ENCODE results near the gene PRSS48. TPM values are rescaled to one million over a fixed set of nuclear protein-coding genes. Genes with fewer than 3 reads are reported as not detected.

PRSS48 gene
- total RNA-seq, 1 experiment from 2014 or later: not detected

GRCh38 chr4:151304226-151304625, 27.3 kb downstream of the PRSS48 start:
- Mint-ChIP-seq H3K4me3 (no peak overlapping the region), H3K4me1 (peaks cover 27 to 29% of the 10 kb centered on the region in 2 experiments), H3K9me3 (no peaks in the 10 kb centered on the region), H3K36me3 (ENCODE audit: insufficient read depth in 1 of 3, low read depth in 3 of 3) (peaks cover 4 to 9% (median 9%) of the 10 kb centered on the region in 3 experiments; a peak in 5 of 7 replicates), H3K27me3 (ENCODE audit: low read depth) (no peaks in the 10 kb centered on the region), H3K27ac (peak overlapping the region in 2 of 3 experiments; percentile 17 to 62; a peak in 2 of 7 replicates)
- Histone ChIP-seq H3K9me3 (ENCODE audit: control insufficient read depth, low read depth, low read length) (no peaks in the 10 kb centered on the region), H3K4me1 (ENCODE audit: insufficient read depth, low read length) (peaks cover 6% of the 10 kb centered on the region; the same call in 1 of the 2 replicates), H2BK5ac (ENCODE audit: insufficient read length, low read length) (no peak overlapping the region), H3K14ac (ENCODE audit: insufficient read depth, low read length) (no peak overlapping the region), H3K9ac (ENCODE audit: extremely low read depth, insufficient read length, low read length) (no peak overlapping the region), H3K4me2 (ENCODE audit: insufficient read depth, insufficient read length, low read length) (no peak overlapping the region), H2BK12ac (ENCODE audit: insufficient read length, low read depth, low read length) (no peak overlapping the region), H3K79me1 (ENCODE audit: insufficient read depth, low read depth, low read length, poor library complexity, severe bottlenecking) (peaks cover 6% of the 10 kb centered on the region), H4K8ac (replicated peaks; ENCODE audit: insufficient read length, low read depth, low read length) (no peak overlapping the region), H3K27me3 (ENCODE audit: insufficient read depth, low read length) (no peaks in the 10 kb centered on the region), H3K56ac (ENCODE audit: insufficient read length, low read depth, low read length) (no peak overlapping the region), H2AFZ (ENCODE audit: low read length) (no peak overlapping the region), H3K79me2 (ENCODE audit: insufficient read depth, low read length) (peaks cover 19% of the 10 kb centered on the region; the same call in 1 of the 2 replicates), H3K23ac (ENCODE audit: insufficient read length, low read depth, low read length) (no peak overlapping the region), H4K5ac (ENCODE audit: insufficient read length, low read depth, low read length) (no peak overlapping the region), H2AK5ac (ENCODE audit: insufficient read length, low read length) (no peak overlapping the region), H2BK120ac (ENCODE audit: low read depth, low read length, poor library complexity, severe bottlenecking) (no peak overlapping the region), H3K27ac (ENCODE audit: insufficient read length, low read depth, low read length) (no peak overlapping the region), H3K18ac (ENCODE audit: insufficient read length, low read depth, low read length) (no peak overlapping the region), H3K4ac (ENCODE audit: low read depth, low read length) (no peak overlapping the region), H3T11ph (ENCODE audit: low read length) (no peak overlapping the region), H4K20me1 (ENCODE audit: control insufficient read depth, insufficient read depth, insufficient read length) (no peaks in the 10 kb centered on the region), H2BK15ac (ENCODE audit: low read depth, low read length) (no peak overlapping the region), H4K91ac (ENCODE audit: insufficient read length, low read depth, low read length) (no peak overlapping the region), H2BK20ac (ENCODE audit: low read depth, low read length, poor library complexity, severe bottlenecking) (no peak overlapping the region), H3K23me2 (ENCODE audit: insufficient read length, low read depth, low read length, poor library complexity, severe bottlenecking) (peaks cover 3% of the 10 kb centered on the region)
- TF ChIP-seq CTCF (conservative IDR thresholded peaks at IDR 0.05): no peak
- DNase-seq: no peak

Measured in H9 (cell line).